HepG2 (cell line): ENCODE measurements around the gene PFKFB4. TPM values are rescaled to one million over a fixed set of nuclear protein-coding genes. Genes with fewer than 3 reads are reported as not detected.

ENCODE experiments used
- ATF1 ChIP-seq: IDR thresholded peaks from 2 replicates; pipeline ENCODE4 v1.6.1; 2016; ENCODE audit warnings: mild to moderate bottlenecking, control low read depth
- BHLHE40 ChIP-seq: IDR thresholded peaks from 2 replicates; pipeline ENCODE4 v1.6.1; 2011; ENCODE audit warnings: low read length, improper control_type of control experiment
- GATAD1 ChIP-seq: IDR thresholded peaks from 2 replicates; pipeline ENCODE4 v1.6.1; 2016; ENCODE audit warnings: missing genetic modification reagents, missing compliant biosample characterization
- GLI4 ChIP-seq: sonication (generic); formaldehyde crosslinking; IDR thresholded peaks from 2 replicates; pipeline ENCODE4 v1.5.1; 2020; ENCODE audit warnings: missing genetic modification reagents, mild to moderate bottlenecking, moderate library complexity, borderline replicate concordance
- KLF16 ChIP-seq, 2 experiments: sonication (generic) in 1 of 2; formaldehyde crosslinking in 1 of 2; IDR thresholded peaks; 2 replicates each; pipeline versions ENCODE4 v1.6.1 to v1.8.0; 2016 to 2023; ENCODE audit warnings: missing genetic modification reagents in 2 of 2, missing compliant biosample characterization in 1 of 2
- NR2C2 ChIP-seq: sonication (generic); formaldehyde crosslinking; IDR thresholded peaks from 2 replicates; pipeline ENCODE4 v1.4.0; 2020; ENCODE audit warnings: missing genetic modification reagents, mild to moderate bottlenecking, moderate library complexity, borderline replicate concordance
- PLRG1 ChIP-seq: fragments of 450-650 bp; conservative IDR thresholded peaks from 2 replicates; pipeline ENCODE4 v1.6.1; 2016
- RBM39 ChIP-seq: fragments of 200-400 bp; formaldehyde crosslinking; IDR thresholded peaks from one replicate; pipeline ENCODE4 v1.6.1; 2018; ENCODE audit warnings: antibody characterized with exemption, mild to moderate bottlenecking, low read depth, low read length; ENCODE audit not compliant: poor library complexity, severe bottlenecking
- XRCC5 ChIP-seq: fragments of 200-400 bp; formaldehyde crosslinking; optimal IDR thresholded peaks from 2 replicates; pipeline ENCODE3; 2017; ENCODE audit warnings: mild to moderate bottlenecking, low read length
- ZKSCAN5 ChIP-seq: sonication (generic); formaldehyde crosslinking; IDR thresholded peaks from 2 replicates; pipeline ENCODE4 v1.5.1; 2020; ENCODE audit warnings: mild to moderate bottlenecking, missing genetic modification reagents
- ZNF3 ChIP-seq: IDR thresholded peaks from 2 replicates; pipeline ENCODE4 v1.7.0; 2017; ENCODE audit warnings: inconsistent platforms
- ZNF547 ChIP-seq: sonication (generic); formaldehyde crosslinking; IDR thresholded peaks from 2 replicates; pipeline ENCODE4 v1.5.1; 2020; ENCODE audit warnings: mild to moderate bottlenecking, missing genetic modification reagents
- ZNF619 ChIP-seq: sonication (generic); formaldehyde crosslinking; IDR thresholded peaks from 2 replicates; pipeline ENCODE4 v1.4.0; 2020; ENCODE audit warnings: mild to moderate bottlenecking, missing genetic modification reagents
- ZNF776 ChIP-seq: sonication (generic); formaldehyde crosslinking; IDR thresholded peaks from 2 replicates; pipeline ENCODE4 v1.4.0; 2020; ENCODE audit warnings: mild to moderate bottlenecking, missing genetic modification reagents
- ZNF790 ChIP-seq: sonication (generic); formaldehyde crosslinking; IDR thresholded peaks from 2 replicates; pipeline ENCODE4 v1.8.0; 2022; ENCODE audit warnings: missing genetic modification reagents, mild to moderate bottlenecking, borderline replicate concordance
- polyA plus RNA-seq, 8 experiments: library from polyadenylated mRNA; depleted of rRNA in 3 of 8; stranded (reverse) in 7 of 8; unstranded in 1 of 8; fragments of >200 nt; fragmentation: Illumina TruSeq in 4 of 8; extraction: Trizol in 4 of 8; gene quantifications; 2 replicates each; pipeline versions ENCODE4 v1.2.1 to v1.2.3, GENCODE V29; 2011 to 2016; ENCODE audit warnings: low read depth in 4 of 8, missing spikeins in 1 of 8, mixed read lengths in 1 of 8; ENCODE audit not compliant: insufficient read depth in 1 of 8
- total RNA-seq, 5 experiments: library from RNA; depleted of rRNA; stranded (reverse); fragments of >200 nt; fragmentation: Illumina TruSeq; extraction: Trizol; gene quantifications; 2 replicates each; pipeline ENCODE4 v1.2.3, GENCODE V29; 2016; ENCODE audit warnings: low read depth in 1 of 5
- TF ChIP-seq, protein P1 (sequence below): sonication (generic); formaldehyde crosslinking; IDR thresholded peaks from 2 replicates; pipeline ENCODE4 v1.4.0; 2020; ENCODE audit warnings: missing genetic modification reagents
- TF ChIP-seq, protein P2 (sequence below): sonication (generic); formaldehyde crosslinking; IDR thresholded peaks from 2 replicates; pipeline ENCODE4 v1.8.0; 2022; ENCODE audit warnings: missing genetic modification reagents, mild to moderate bottlenecking, moderate library complexity, borderline replicate concordance
- TF ChIP-seq, protein P3 (sequence below): sonication (generic); formaldehyde crosslinking; conservative IDR thresholded peaks from 2 replicates; pipeline ENCODE4 v1.4.0; 2020; ENCODE audit warnings: missing genetic modification reagents
- TF ChIP-seq, protein P4 (sequence below): sonication (generic); formaldehyde crosslinking; IDR thresholded peaks from 2 replicates; pipeline ENCODE4; 2020; ENCODE audit warnings: missing genetic modification reagents, mild to moderate bottlenecking, borderline replicate concordance
- TF ChIP-seq, protein P5 (sequence below): sonication (generic); formaldehyde crosslinking; IDR thresholded peaks from 2 replicates; pipeline ENCODE4 v1.5.0; 2020; ENCODE audit warnings: missing genetic modification reagents

The PFKFB4 gene
- total and polyA plus RNA-seq, 2 of the 13 experiments (the other 11 are each of a cell fraction or from before 2014, with no cell fraction given) = 7.1 to 103 TPM

DNA sequence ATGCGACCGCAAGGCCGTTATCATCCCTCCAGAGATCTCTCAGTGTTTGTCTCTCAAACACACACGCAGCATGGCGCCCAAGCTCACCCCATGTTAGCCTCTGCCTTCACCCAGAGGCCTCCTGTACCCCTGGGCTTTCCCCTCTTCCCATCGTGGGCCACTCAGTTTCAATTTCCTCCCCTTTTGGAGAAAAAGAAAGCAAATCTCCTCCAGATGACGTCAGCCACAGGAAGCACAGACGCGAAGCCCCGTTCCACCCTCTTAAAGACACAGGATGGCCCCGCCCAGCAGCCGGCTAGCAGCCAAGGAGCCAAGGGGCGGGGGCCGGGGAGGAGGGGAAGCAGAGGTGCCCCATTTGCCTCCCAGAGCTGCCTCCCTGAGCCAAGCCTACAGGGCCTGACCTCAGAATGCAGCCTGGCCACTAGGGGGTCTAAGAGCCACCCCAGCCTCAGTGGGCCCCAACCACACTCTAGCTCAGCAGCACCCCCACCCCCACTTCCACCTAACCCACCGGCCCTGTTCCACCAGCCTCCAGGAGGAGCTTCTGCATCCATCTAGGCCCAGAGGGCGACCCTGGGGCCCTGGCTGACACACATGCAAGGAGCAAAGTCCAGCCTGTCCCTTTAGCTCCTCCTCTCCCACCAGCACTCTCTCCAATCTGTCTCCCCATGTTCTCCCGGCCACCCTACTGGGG lies 83.5 kb downstream of the PFKFB4 start (continued):
- TF ChIP-seq ZNF3 (CRISPR knock-in tag) = 0 out of 2 replicates have a peak, but pooled peaks have one; percentile 51
- TF ChIP-seq, protein P1, sequence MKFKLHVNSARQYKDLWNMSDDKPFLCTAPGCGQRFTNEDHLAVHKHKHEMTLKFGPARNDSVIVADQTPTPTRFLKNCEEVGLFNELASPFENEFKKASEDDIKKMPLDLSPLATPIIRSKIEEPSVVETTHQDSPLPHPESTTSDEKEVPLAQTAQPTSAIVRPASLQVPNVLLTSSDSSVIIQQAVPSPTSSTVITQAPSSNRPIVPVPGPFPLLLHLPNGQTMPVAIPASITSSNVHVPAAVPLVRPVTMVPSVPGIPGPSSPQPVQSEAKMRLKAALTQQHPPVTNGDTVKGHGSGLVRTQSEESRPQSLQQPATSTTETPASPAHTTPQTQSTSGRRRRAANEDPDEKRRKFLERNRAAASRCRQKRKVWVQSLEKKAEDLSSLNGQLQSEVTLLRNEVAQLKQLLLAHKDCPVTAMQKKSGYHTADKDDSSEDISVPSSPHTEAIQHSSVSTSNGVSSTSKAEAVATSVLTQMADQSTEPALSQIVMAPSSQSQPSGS (CRISPR knock-in tag) = peak; percentile 89
- TF ChIP-seq, protein P2, sequence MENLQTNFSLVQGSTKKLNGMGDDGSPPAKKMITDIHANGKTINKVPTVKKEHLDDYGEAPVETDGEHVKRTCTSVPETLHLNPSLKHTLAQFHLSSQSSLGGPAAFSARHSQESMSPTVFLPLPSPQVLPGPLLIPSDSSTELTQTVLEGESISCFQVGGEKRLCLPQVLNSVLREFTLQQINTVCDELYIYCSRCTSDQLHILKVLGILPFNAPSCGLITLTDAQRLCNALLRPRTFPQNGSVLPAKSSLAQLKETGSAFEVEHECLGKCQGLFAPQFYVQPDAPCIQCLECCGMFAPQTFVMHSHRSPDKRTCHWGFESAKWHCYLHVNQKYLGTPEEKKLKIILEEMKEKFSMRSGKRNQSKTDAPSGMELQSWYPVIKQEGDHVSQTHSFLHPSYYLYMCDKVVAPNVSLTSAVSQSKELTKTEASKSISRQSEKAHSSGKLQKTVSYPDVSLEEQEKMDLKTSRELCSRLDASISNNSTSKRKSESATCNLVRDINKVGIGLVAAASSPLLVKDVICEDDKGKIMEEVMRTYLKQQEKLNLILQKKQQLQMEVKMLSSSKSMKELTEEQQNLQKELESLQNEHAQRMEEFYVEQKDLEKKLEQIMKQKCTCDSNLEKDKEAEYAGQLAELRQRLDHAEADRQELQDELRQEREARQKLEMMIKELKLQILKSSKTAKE = no peak
- TF ChIP-seq XRCC5 = peak; percentile 77
- TF ChIP-seq ZNF776 (CRISPR knock-in tag) = no peak
- TF ChIP-seq ZKSCAN5 (CRISPR knock-in tag) = no peak
- no peak; the same call in 1 of the 2 replicates for TF ChIP-seq NR2C2 (CRISPR knock-in tag)
- TF ChIP-seq BHLHE40 = peak; percentile 69
- TF ChIP-seq GATAD1 (CRISPR knock-in tag) = peak; percentile 63; the same call in 1 of the 2 replicates
- peak; percentile 92; the same call in 1 of the 2 replicates for TF ChIP-seq ZNF547 (CRISPR knock-in tag)
- TF ChIP-seq GLI4 (CRISPR knock-in tag) = no peak
- TF ChIP-seq ATF1 (CRISPR knock-in tag) = peak; percentile 78
- TF ChIP-seq RBM39 = peak; percentile 65
- TF ChIP-seq KLF16 (CRISPR knock-in tag; IDR thresholded peaks at IDR 0.05) = peak in 1 of 2 experiments; percentile 35; a peak in 1 of 4 replicates
- TF ChIP-seq ZNF790 = peak; percentile 72; the same call in 1 of the 2 replicates
- TF ChIP-seq, protein P3, sequence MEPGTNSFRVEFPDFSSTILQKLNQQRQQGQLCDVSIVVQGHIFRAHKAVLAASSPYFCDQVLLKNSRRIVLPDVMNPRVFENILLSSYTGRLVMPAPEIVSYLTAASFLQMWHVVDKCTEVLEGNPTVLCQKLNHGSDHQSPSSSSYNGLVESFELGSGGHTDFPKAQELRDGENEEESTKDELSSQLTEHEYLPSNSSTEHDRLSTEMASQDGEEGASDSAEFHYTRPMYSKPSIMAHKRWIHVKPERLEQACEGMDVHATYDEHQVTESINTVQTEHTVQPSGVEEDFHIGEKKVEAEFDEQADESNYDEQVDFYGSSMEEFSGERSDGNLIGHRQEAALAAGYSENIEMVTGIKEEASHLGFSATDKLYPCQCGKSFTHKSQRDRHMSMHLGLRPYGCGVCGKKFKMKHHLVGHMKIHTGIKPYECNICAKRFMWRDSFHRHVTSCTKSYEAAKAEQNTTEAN = no peak
- TF ChIP-seq, protein P4, sequence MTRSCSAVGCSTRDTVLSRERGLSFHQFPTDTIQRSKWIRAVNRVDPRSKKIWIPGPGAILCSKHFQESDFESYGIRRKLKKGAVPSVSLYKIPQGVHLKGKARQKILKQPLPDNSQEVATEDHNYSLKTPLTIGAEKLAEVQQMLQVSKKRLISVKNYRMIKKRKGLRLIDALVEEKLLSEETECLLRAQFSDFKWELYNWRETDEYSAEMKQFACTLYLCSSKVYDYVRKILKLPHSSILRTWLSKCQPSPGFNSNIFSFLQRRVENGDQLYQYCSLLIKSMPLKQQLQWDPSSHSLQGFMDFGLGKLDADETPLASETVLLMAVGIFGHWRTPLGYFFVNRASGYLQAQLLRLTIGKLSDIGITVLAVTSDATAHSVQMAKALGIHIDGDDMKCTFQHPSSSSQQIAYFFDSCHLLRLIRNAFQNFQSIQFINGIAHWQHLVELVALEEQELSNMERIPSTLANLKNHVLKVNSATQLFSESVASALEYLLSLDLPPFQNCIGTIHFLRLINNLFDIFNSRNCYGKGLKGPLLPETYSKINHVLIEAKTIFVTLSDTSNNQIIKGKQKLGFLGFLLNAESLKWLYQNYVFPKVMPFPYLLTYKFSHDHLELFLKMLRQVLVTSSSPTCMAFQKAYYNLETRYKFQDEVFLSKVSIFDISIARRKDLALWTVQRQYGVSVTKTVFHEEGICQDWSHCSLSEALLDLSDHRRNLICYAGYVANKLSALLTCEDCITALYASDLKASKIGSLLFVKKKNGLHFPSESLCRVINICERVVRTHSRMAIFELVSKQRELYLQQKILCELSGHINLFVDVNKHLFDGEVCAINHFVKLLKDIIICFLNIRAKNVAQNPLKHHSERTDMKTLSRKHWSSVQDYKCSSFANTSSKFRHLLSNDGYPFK (CRISPR knock-in tag) = peak; percentile 70
- no peak for TF ChIP-seq PLRG1
- TF ChIP-seq ZNF619 (CRISPR knock-in tag) = peak; percentile 70; the same call in 1 of the 2 replicates
- TF ChIP-seq, protein P5, sequence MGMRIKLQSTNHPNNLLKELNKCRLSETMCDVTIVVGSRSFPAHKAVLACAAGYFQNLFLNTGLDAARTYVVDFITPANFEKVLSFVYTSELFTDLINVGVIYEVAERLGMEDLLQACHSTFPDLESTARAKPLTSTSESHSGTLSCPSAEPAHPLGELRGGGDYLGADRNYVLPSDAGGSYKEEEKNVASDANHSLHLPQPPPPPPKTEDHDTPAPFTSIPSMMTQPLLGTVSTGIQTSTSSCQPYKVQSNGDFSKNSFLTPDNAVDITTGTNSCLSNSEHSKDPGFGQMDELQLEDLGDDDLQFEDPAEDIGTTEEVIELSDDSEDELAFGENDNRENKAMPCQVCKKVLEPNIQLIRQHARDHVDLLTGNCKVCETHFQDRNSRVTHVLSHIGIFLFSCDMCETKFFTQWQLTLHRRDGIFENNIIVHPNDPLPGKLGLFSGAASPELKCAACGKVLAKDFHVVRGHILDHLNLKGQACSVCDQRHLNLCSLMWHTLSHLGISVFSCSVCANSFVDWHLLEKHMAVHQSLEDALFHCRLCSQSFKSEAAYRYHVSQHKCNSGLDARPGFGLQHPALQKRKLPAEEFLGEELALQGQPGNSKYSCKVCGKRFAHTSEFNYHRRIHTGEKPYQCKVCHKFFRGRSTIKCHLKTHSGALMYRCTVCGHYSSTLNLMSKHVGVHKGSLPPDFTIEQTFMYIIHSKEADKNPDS (CRISPR knock-in tag) = peak; percentile 88
